ENCODE measurements around the gene RAB7B.

The RAB7B gene

GRCh38 chr1:205951746-205952145 is 51.4 kb downstream of the RAB7B start:
- in situ Hi-C loops (cut with MboI; ENCODE audit: low sequenced_read_pairs) = no loop called here

GRCh38 chr1:205950826-205951549 is 52.2 kb downstream of the RAB7B start:
- in situ Hi-C loops (cut with MboI; ENCODE audit: low sequenced_read_pairs) = no loop called here

- in situ Hi-C loops (cut with MboI; ENCODE audit: low sequenced_read_pairs) = no loop called here
Observed at GRCh38 chr1:205950280-205950679, 52.9 kb downstream of the RAB7B start.

- in situ Hi-C loops (cut with MboI; ENCODE audit: low sequenced_read_pairs) = no loop called here
Observed at GRCh38 chr1:205949753-205950152, 53.4 kb downstream of the RAB7B start.

- in situ Hi-C loops (cut with MboI; ENCODE audit: low sequenced_read_pairs) = no loop called here
Observed at GRCh38 chr1:205948886-205949285, 54.3 kb downstream of the RAB7B start.

- in situ Hi-C loops (cut with MboI; ENCODE audit: low sequenced_read_pairs) = no loop called here
Observed at GRCh38 chr1:205948039-205948438, 55.2 kb downstream of the RAB7B start.

- in situ Hi-C loops (cut with MboI; ENCODE audit: low sequenced_read_pairs) = no loop called here
Observed at GRCh38 chr1:205947024-205947423, 56.2 kb downstream of the RAB7B start.

- in situ Hi-C loops (cut with MboI; ENCODE audit: low sequenced_read_pairs) = no loop called here
Observed at GRCh38 chr1:205945069-205945468, 58.1 kb downstream of the RAB7B start.

GRCh38 chr1:205944525-205944924 is 58.7 kb downstream of the RAB7B start:
- in situ Hi-C loops (cut with MboI; ENCODE audit: low sequenced_read_pairs) = no loop called here

GRCh38 chr1:205943245-205943644 is 60.0 kb downstream of the RAB7B start, which contains the start of gene SLC26A9:
TSS of gene SLC26A9 (minus strand) at chr1:205943456. CDS start at chr1:205935820, 7,636 bp downstream.
- in situ Hi-C loops (cut with MboI; ENCODE audit: low sequenced_read_pairs) = no loop called here

GRCh38 chr1:205942631-205943159 is 60.5 kb downstream of the RAB7B start:
- in situ Hi-C loops (cut with MboI; ENCODE audit: low sequenced_read_pairs) = no loop called here

- in situ Hi-C loops (cut with MboI; ENCODE audit: low sequenced_read_pairs) = no loop called here
Observed at GRCh38 chr1:205940710-205941109, 62.5 kb downstream of the RAB7B start.

- in situ Hi-C loops (cut with MboI; ENCODE audit: low sequenced_read_pairs) = no loop called here
Observed at GRCh38 chr1:205939690-205940330, 63.4 kb downstream of the RAB7B start.

GRCh38 chr1:205938682-205939081 is 64.5 kb downstream of the RAB7B start:
- in situ Hi-C loops (cut with MboI; ENCODE audit: low sequenced_read_pairs) = no loop called here

- in situ Hi-C loops (cut with MboI; ENCODE audit: low sequenced_read_pairs) = no loop called here
Observed at GRCh38 chr1:205936846-205937586, 66.2 kb downstream of the RAB7B start.

GRCh38 chr1:205936311-205936710 is 66.9 kb downstream of the RAB7B start:
- in situ Hi-C loops (cut with MboI; ENCODE audit: low sequenced_read_pairs) = no loop called here

GRCh38 chr1:205935869-205936268 is 67.3 kb downstream of the RAB7B start:
- in situ Hi-C loops (cut with MboI; ENCODE audit: low sequenced_read_pairs) = no loop called here

GRCh38 chr1:205934788-205935187 is 68.4 kb downstream of the RAB7B start:
- in situ Hi-C loops (cut with MboI; ENCODE audit: low sequenced_read_pairs) = no loop called here

GRCh38 chr1:205933671-205934618 is 69.2 kb downstream of the RAB7B start:
- in situ Hi-C loops (cut with MboI; ENCODE audit: low sequenced_read_pairs) = no loop called here

- in situ Hi-C loops (cut with MboI; ENCODE audit: low sequenced_read_pairs) = no loop called here
Observed at GRCh38 chr1:205932776-205933175, 70.4 kb downstream of the RAB7B start.
